ENCODE data around the gene MAPKAP1.
"Not testable (repeated sequence)": the region's sequence is repeated elsewhere in the genome, so short reads cannot be mapped to it uniquely, and the experiment has no call there.

MAPKAP1 gene

GRCh38 chr9:125730168-125730567, 23.2 kb upstream of the MAPKAP1 start:
- no peak for DNase-seq

DNA sequence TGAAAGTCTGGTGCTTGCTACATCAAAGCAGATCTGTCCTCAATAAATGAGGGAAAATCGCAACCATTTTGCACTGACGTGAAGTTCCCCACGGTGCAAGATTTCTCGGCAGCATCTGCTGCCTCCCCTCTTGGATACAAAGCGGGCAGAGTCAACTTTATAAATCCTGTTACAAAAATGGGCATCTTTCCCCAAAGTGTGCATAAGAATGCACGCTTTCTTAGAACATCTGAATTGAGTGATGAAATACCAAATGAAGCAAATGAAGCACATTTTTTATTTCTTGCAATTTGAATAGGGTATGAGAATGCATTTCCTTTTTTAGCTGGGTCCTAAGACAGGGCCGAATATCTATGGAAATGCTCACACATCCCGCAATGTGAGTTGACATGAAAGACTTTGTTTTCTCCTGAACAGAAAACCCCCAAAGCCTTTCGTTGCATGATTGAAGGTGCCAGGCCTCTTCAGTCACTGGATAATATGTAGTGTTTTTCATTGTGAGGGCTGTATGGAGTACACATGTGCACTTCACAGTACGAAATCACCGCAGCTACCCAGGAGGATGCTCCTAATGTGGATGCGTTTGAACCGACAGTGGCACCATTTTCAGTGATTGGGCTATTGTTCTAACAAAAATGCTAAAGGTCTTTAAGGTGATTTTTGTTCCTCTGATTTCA, 19.6 kb upstream of the MAPKAP1 start:
- DNase-seq, result no peak

- no peak for DNase-seq
Measured at GRCh38 chr9:125707472-125707804, 430 bp upstream of the MAPKAP1 start.

- no peak for DNase-seq
Measured at GRCh38 chr9:125705893-125706292, 1.1 kb downstream of the MAPKAP1 start.

- no peak for DNase-seq
Measured at GRCh38 chr9:125703662-125704061, 3.3 kb downstream of the MAPKAP1 start.

DNA sequence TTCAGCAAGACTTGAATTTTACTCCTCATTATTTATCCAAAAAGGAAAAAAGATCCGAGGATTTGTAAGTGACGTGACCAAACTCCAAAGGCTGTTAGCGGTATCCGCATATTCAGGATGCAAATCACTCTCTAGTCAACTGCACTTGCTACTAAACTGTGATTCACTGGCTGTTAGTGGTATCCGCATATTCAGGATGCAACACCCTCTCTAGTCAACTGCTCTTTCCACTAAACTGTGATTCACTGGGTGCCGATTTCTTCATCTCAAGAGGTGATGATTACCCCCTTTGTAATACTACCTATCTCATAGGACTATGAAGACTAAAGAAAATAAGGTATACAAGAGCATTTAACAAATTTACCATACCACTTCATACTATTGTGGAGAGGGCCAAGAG, 5.7 kb downstream of the MAPKAP1 start:
- no peak for DNase-seq

GRCh38 chr9:125700791-125701190, 6.2 kb downstream of the MAPKAP1 start:
- DNase-seq, result peak; percentile 25

- DNase-seq, result no peak
Measured at GRCh38 chr9:125699870-125700269, 7.1 kb downstream of the MAPKAP1 start.

DNA sequence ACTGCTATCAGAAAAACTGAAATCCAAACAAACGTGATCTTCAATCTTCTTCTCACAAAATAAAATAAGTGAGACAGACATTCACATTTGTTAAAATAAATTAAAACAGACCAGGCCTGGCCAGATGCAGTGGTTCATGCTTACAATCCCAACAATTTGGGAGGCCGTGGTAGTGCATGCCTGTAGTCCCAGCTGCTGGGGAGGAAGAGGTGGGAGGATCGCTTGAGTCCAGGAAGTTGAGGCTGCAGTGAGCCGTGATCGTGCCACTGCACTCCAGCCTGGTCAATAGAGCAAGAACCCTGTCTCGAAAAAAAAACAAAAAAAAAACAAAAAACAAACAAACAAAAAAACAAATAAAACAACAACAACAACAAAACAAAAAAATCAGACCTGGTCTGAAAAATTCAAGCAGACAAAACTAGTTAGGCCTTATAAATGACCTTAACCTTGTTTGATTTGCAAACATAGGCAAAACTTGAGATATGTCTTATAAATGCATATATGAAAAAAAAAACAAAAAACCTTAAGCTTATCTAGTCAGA, 10.8 kb downstream of the MAPKAP1 start:
- no peak for DNase-seq

GRCh38 chr9:125695548-125695947, 11.5 kb downstream of the MAPKAP1 start:
- DNase-seq, result not testable (repeated sequence)

GRCh38 chr9:125694478-125694877, 12.5 kb downstream of the MAPKAP1 start:
- no peak for DNase-seq

DNA sequence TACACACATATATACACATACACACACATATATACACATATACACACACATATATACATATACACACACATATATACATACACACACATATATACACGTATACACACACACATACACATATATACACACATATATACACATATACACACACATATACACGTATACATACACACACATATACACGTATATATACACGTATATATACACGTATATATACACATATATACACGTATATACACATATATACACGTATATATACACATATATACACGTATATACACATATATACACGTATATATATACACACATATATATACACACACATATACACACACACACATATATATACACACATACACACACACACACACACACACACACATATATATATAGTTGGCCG, 13.5 kb downstream of the MAPKAP1 start:
- not testable (repeated sequence) for DNase-seq

GRCh38 chr9:125691869-125692268, 15.1 kb downstream of the MAPKAP1 start:
- no peak for DNase-seq

DNA sequence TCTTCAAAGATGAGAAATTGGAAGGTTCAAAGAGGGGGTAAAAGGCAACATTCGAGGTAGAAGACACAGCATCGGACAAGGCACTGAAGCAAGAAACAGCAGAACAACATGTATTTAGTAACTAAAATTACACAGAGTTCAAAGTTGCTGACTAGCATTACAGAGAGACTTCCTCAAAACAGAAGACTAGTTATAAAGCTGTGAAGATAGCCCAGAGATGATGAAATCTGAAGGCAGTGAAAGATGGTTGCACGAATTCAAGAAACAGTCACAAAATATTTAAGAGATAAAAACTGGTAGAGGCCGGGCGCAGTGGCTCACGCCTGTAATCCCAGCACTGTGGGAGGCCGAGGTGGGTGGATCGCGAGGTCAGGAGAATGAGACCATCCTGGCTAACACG, 16.3 kb downstream of the MAPKAP1 start:
- DNase-seq, result no peak

- no peak for DNase-seq
Measured at GRCh38 chr9:125687163-125687863, 19.7 kb downstream of the MAPKAP1 start.

DNA sequence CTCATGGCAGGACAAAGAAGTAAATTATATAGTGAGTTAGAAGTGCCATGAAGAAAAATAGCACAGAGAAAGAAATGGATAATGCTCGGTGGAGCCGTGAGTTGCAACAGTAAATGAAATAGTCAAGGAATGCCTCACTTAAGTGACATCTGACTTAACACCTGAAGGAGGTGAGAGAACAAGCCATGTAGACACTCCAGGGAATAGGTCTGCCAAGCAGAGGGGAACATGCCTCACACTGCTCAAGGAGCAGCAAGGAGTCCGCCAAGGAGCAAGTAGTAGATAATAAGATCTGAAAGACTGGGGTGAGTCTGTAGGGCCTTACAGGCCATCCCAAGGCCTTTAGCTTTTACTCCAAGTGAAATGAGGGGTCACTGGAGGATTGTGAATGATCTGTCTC, 21.8 kb downstream of the MAPKAP1 start:
- no peak for DNase-seq

- no peak for DNase-seq
Measured at GRCh38 chr9:125683486-125683885, 23.5 kb downstream of the MAPKAP1 start.

DNA sequence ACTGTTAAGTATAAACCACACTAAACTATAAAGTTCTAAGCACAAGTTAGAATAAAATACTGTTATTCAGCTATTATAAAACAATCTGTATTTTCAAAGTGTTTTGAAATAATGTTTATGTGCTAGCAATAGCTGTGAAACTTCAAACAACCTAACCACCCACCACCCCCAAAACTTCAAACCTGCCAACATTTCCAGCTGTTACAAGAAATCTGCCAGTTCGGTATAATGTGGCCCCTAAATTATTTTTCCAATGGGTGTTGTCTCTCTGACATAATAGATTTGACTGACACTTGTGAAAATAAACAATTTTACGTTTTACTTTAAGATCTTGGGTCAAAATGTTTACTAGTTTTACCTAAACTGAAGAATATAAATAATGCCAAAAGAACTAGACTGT, 24.7 kb downstream of the MAPKAP1 start:
- DNase-seq, result no peak

GRCh38 chr9:125681657-125682056, 25.4 kb downstream of the MAPKAP1 start:
- no peak for DNase-seq

- no peak for DNase-seq
Measured at GRCh38 chr9:125681086-125681622, 25.9 kb downstream of the MAPKAP1 start.

DNA sequence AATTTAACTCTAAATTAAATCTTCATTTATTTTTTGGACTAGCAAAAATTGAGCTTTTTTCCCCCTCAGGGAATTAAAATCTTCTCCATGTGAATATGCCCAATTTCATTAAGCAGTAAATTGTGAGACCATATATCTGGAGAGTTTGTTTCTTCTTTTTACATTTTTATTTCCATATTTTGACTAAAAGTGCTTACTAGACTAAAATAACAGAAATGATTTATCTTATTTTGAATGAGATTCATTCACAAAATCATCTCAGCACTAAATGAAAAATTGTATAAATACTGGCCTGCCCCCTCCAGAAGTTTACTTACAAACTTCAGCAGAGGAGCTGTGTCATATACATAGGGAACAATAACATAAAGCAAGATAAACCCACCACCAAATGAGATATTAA, 26.6 kb downstream of the MAPKAP1 start:
- DNase-seq, result no peak

- DNase-seq, result no peak
Measured at GRCh38 chr9:125679597-125680189, 27.3 kb downstream of the MAPKAP1 start.

- no peak for DNase-seq
Measured at GRCh38 chr9:125674981-125675973, 31.7 kb downstream of the MAPKAP1 start.

Data from activated naive CD4-positive, alpha-beta T cell treated with anti-CD3 and anti-CD28 coated beads, Interleukin-2, amount 50 U/mL, for 16 hours (primary cell).